HepG2 (cell line): ENCODE data around the gene TMEM214. TPM values are rescaled to one million over a fixed set of nuclear protein-coding genes. Genes with fewer than 3 reads are reported as not detected.

Source experiments
- ATAC-seq: fragments of 200-7000 bp; cut with Tn5 transposase; 3 replicates; pipeline ENCODE4 v1.9.1; 2020; ENCODE audit warnings: mild to moderate bottlenecking, moderate library complexity
- BruUV-seq: library from RNA; stranded (reverse); fragments of 400-500 nt; replicated peaks from 2 replicates; lab custom pipeline; 2021; lab: Mats Ljungman, UMichigan
- CTCF ChIA-PET: fragments of 300-600 bp; formaldehyde crosslinking; extraction: SDS; loops from one replicate; lab custom pipeline; 2021; ENCODE audit warnings: low total read pairs, inconsistent platforms, low intra/inter-chr PET ratio; lab: Yijun Ruan, JAX
- POLR2A ChIA-PET: fragments of 350-600 bp; sonication (Branson Sonifier 250); formaldehyde crosslinking; loops from one replicate; lab custom pipeline; 2020; ENCODE audit warnings: antibody characterized with exemption, inconsistent platforms; lab: Yijun Ruan, JAX
- DNase-seq: peaks from one replicate; pipeline ENCODE4 v3.0.0-alpha.2; 2015; ENCODE audit warnings: low spot score
- FAIRE-seq: peaks from 3 replicates; lab custom pipeline; 2011; peaks lifted over from hg19 to GRCh38; lab: Jason Lieb, UNC
- H2AFZ ChIP-seq: one replicate; pipeline ENCODE4 v1.6.1; 2011; ENCODE audit warnings: low read length, inconsistent platforms
- H3K27ac ChIP-seq: fragments of 300-600 bp; 3 replicates; pipeline ENCODE4 v1.8.0; 2011; ENCODE audit warnings: mixed run types, mild to moderate bottlenecking, mixed read lengths, low read length, inconsistent platforms; ENCODE audit not compliant: insufficient read depth; ENCODE audit errors: extremely low read length
- H3K27me3 ChIP-seq, 2 experiments: fragments of 200-600 bp in 1 of 2; 2 replicates in 1 of 2; 3 replicates in 1 of 2; pipeline versions ENCODE4 v1.6.0 to v1.8.0; 2011; ENCODE audit warnings: low read length in 2 of 2, mild to moderate bottlenecking in 2 of 2, moderate library complexity in 2 of 2, inconsistent platforms in 1 of 2; ENCODE audit not compliant: insufficient read depth in 2 of 2, control insufficient read depth in 1 of 2
- H3K36me3 ChIP-seq, 2 experiments: fragments of 200-600 bp in 1 of 2; replicated peaks in 1 of 2; 2 replicates in 1 of 2; 3 replicates in 1 of 2; pipeline versions ENCODE4 v1.5.1 to v1.8.0; 2011; ENCODE audit warnings: low read length in 2 of 2, inconsistent platforms in 1 of 2; ENCODE audit not compliant: insufficient read depth in 2 of 2, control insufficient read depth in 1 of 2
- H3K4me1 ChIP-seq: 2 replicates; pipeline ENCODE4 v1.5.1; 2012; ENCODE audit warnings: low read length, inconsistent platforms; ENCODE audit not compliant: insufficient read depth
- H3K4me2 ChIP-seq: 2 replicates; pipeline ENCODE4 v1.6.0; 2011; ENCODE audit warnings: low read depth, low read length, inconsistent platforms
- H3K4me3 ChIP-seq, 3 experiments: fragments of 200-600 bp in 1 of 3; sonication (generic), shearing (Covaris generic) in 1 of 3; replicated peaks in 1 of 3; 2 replicates each; pipeline ENCODE4 v1.5.1; 2011 to 2016; ENCODE audit warnings: low read length in 3 of 3, inconsistent platforms in 2 of 3, low read depth in 2 of 3, mild to moderate bottlenecking in 2 of 3, control low read depth in 1 of 3, mixed read lengths in 1 of 3; ENCODE audit not compliant: insufficient read depth in 1 of 3
- H3K79me2 ChIP-seq: one replicate; pipeline ENCODE4 v1.6.1; 2011; ENCODE audit warnings: low read length, inconsistent platforms; ENCODE audit not compliant: insufficient read depth
- H3K9ac ChIP-seq: 2 replicates; pipeline ENCODE4 v1.6.0; 2011; ENCODE audit warnings: mild to moderate bottlenecking, low read depth, low read length, inconsistent platforms; ENCODE audit not compliant: insufficient read depth
- H3K9me3 ChIP-seq: 2 replicates; pipeline ENCODE4 v1.5.1; 2012; ENCODE audit warnings: mild to moderate bottlenecking, low read length
- H4K20me1 ChIP-seq: 2 replicates; pipeline ENCODE4 v1.6.0; 2011; ENCODE audit warnings: inconsistent platforms, mild to moderate bottlenecking, low read length, moderate library complexity; ENCODE audit not compliant: insufficient read depth
- HOXA5 ChIP-seq: sonication (generic); formaldehyde crosslinking; IDR thresholded peaks from 2 replicates; pipeline ENCODE4 v1.4.0; 2020; ENCODE audit warnings: missing genetic modification reagents
- PITX1 ChIP-seq: sonication (generic); formaldehyde crosslinking; IDR thresholded peaks from 2 replicates; pipeline ENCODE4 v1.5.1; 2020; ENCODE audit warnings: mild to moderate bottlenecking, missing genetic modification reagents
- ZNF142 ChIP-seq: sonication (generic); formaldehyde crosslinking; IDR thresholded peaks from 2 replicates; pipeline ENCODE4 v1.4.0; 2020; ENCODE audit warnings: missing genetic modification reagents
- WGBS: methylation state at CpG from one replicate; pipeline ENCODE4 v1.1.6; 2017; ENCODE audit warnings: low lambda C conversion rate; 5-methylcytosine and 5-hydroxymethylcytosine counted together
- in situ Hi-C: cut with HindIII; loops from 2 replicates; pipeline ENCODE4 v1.10.0; 2017; ENCODE audit warnings: low pct_unique_long_range_greater_than_20kb; ENCODE audit not compliant: extremely low pct_ligation_motif_present
- intact Hi-C: fragments of 100-400 bp; cut with micrococcal nuclease; formaldehyde crosslinking; loops from one replicate; pipeline ENCODE4 v1.10.0; 2022; ENCODE audit not compliant: unreplicated experiment
- polyA plus RNA-seq, 8 experiments: library from polyadenylated mRNA; depleted of rRNA in 3 of 8; stranded (reverse) in 7 of 8; unstranded in 1 of 8; fragments of >200 nt; fragmentation: Illumina TruSeq in 4 of 8; extraction: Trizol in 4 of 8; gene quantifications; 2 replicates each; pipeline versions ENCODE4 v1.2.1 to v1.2.3, GENCODE V29; 2011 to 2016; ENCODE audit warnings: low read depth in 4 of 8, missing spikeins in 1 of 8, mixed read lengths in 1 of 8; ENCODE audit not compliant: insufficient read depth in 1 of 8
- total RNA-seq, 5 experiments: library from RNA; depleted of rRNA; stranded (reverse); fragments of >200 nt; fragmentation: Illumina TruSeq; extraction: Trizol; gene quantifications; 2 replicates each; pipeline ENCODE4 v1.2.3, GENCODE V29; 2016; ENCODE audit warnings: low read depth in 1 of 5

Gene TMEM214
- total and polyA plus RNA-seq, 2 of the 13 experiments (the other 11 are each of a cell fraction or from before 2014, with no cell fraction given) = 58.3 to 132 TPM

GRCh38 chr2:27019459-27019858, 13.3 kb upstream of the TMEM214 start:
- ChIA-PET CTCF (interaction anchor here (5.5 kb wide), 1 partner anchor 58 kb away, joined by 91 read pairs; no protein-coding TSS in a partner anchor), POLR2A (interaction anchor here (1.0 kb wide), 1 partner anchor 58 kb away, joined by 3 read pairs; no protein-coding TSS in a partner anchor)
- ATAC-seq = no peak
- no peak for TF ChIP-seq ZNF142 (CRISPR knock-in tag)
- no peak for TF ChIP-seq HOXA5 (CRISPR knock-in tag)
- TF ChIP-seq PITX1 = no peak
- H4K20me1 ChIP-seq = no peaks in the 10 kb centered on the region
- peaks cover 50% of the 10 kb centered on the region for H3K4me1 ChIP-seq
- H3K9me3 ChIP-seq = no peaks in the 10 kb centered on the region
- FAIRE-seq = no peak
- no peak for DNase-seq
- no peak overlapping the region for H3K27ac ChIP-seq
- intact Hi-C loops (no loop called here), in situ Hi-C loops (loop anchor here (5.0 kb wide), 2 partner anchors 57 to 172 kb away; partner anchors contain the start of gene DPYSL5)
- no peaks in the 10 kb centered on the region for H3K79me2 ChIP-seq
- H3K27me3 ChIP-seq = no peaks in the 10 kb centered on the region
- 91% methylated on average over 9 of the region's 9 CpGs for WGBS
- BruUV-seq = no TSS peak
- H3K36me3 ChIP-seq = peaks cover 0 to 9% of the 10 kb centered on the region in 2 experiments; a peak in 1 of 5 replicates
- no peak overlapping the region for H3K4me3 ChIP-seq
- no peak overlapping the region for H3K4me2 ChIP-seq
- no peak overlapping the region for H3K9ac ChIP-seq
- no peak overlapping the region for H2AFZ ChIP-seq
